SK-N-SH (cell line): Measurements from ENCODE around the gene TACSTD2. TPM values are rescaled to one million over a fixed set of nuclear protein-coding genes. Genes with fewer than 3 reads are reported as not detected.

Experiments used
- CTCF ChIA-PET: fragments of 300-600, 350-600 bp; formaldehyde crosslinking; extraction: SDS; loops from one replicate; lab custom pipeline; 2021; lab: Yijun Ruan, JAX
- POLR2A ChIA-PET: fragments of 350-600 bp; sonication (Branson Sonifier 250); formaldehyde crosslinking; extraction: SDS; loops from one replicate; lab custom pipeline; 2020; ENCODE audit warnings: antibody characterized with exemption, inconsistent platforms; lab: Yijun Ruan, JAX
- DNase-seq: peaks from one replicate; pipeline ENCODE4 v3.0.0; 2012
- H2AFZ ChIP-seq: fragments of 200-600 bp; sonication (generic); 2 replicates; pipeline ENCODE4 v1.8.1; 2016; ENCODE audit warnings: antibody characterized with exemption, mild to moderate bottlenecking, low read depth
- H3F3A ChIP-seq: fragments of 200-600 bp; sonication (generic); replicated peaks from 2 replicates; pipeline ENCODE3; 2016; ENCODE audit warnings: antibody characterized with exemption, mild to moderate bottlenecking; ENCODE audit not compliant: insufficient read depth
- H3K27ac ChIP-seq, 2 experiments: fragments of 200-500 bp in 1 of 2; fragments of 200-600 bp in 1 of 2; sonication (Bioruptor generic) in 1 of 2; sonication (generic), shearing (Covaris generic) in 1 of 2; 2 replicates each; pipeline versions ENCODE4 v1.5.1 to v1.6.1; 2014 to 2016; ENCODE audit warnings: low read depth in 2 of 2, inconsistent platforms in 1 of 2, low read length in 1 of 2, mild to moderate bottlenecking in 1 of 2, mixed read lengths in 1 of 2
- H3K27me3 ChIP-seq: fragments of 200-600 bp; sonication (generic), shearing (Covaris generic); 2 replicates; pipeline ENCODE4 v1.6.1; 2016; ENCODE audit warnings: mixed run types; ENCODE audit not compliant: insufficient read depth
- H3K36me3 ChIP-seq, 2 experiments: fragments of 200-500 bp in 1 of 2; fragments of 200-600 bp in 1 of 2; sonication (Bioruptor generic) in 1 of 2; sonication (generic) in 1 of 2; replicated peaks in 1 of 2; 2 replicates each; pipeline versions ENCODE3 to v1.5.1; 2014 to 2016; ENCODE audit warnings: low read length in 1 of 2, mild to moderate bottlenecking in 1 of 2; ENCODE audit not compliant: insufficient read depth in 2 of 2, control insufficient read depth in 1 of 2
- H3K4me1 ChIP-seq, 2 experiments: fragments of 200-500 bp in 1 of 2; fragments of 200-600 bp in 1 of 2; sonication (Bioruptor generic) in 1 of 2; sonication (generic), shearing (Covaris generic) in 1 of 2; 2 replicates each; pipeline versions ENCODE4 v1.5.1 to v1.6.1; 2014 to 2016; ENCODE audit warnings: low read depth in 1 of 2, low read length in 1 of 2, mixed run types in 1 of 2; ENCODE audit not compliant: insufficient read depth in 2 of 2, control insufficient read depth in 1 of 2
- H3K4me2 ChIP-seq: fragments of 200-600 bp; sonication (generic), shearing (Covaris generic); 2 replicates; pipeline ENCODE4 v1.6.1; 2017; ENCODE audit warnings: mixed run types
- H3K4me3 ChIP-seq, 2 experiments: fragments of 200-500 bp in 1 of 2; fragments of 200-600 bp in 1 of 2; sonication (Bioruptor generic) in 1 of 2; sonication (generic), shearing (Covaris generic) in 1 of 2; 2 replicates each; pipeline versions ENCODE4 v1.5.1 to v1.8.1; 2014 to 2016; ENCODE audit warnings: low read depth in 2 of 2, inconsistent platforms in 1 of 2, low read length in 1 of 2, mild to moderate bottlenecking in 1 of 2, mixed read lengths in 1 of 2, moderate library complexity in 1 of 2
- H3K79me2 ChIP-seq: fragments of 200-600 bp; sonication (generic); 2 replicates; pipeline ENCODE4 v1.8.1; 2017; ENCODE audit warnings: mild to moderate bottlenecking; ENCODE audit not compliant: insufficient read depth
- H3K9ac ChIP-seq: fragments of 200-600 bp; sonication (generic); 2 replicates; pipeline ENCODE4 v1.6.1; 2017; ENCODE audit warnings: mixed run types
- H3K9me2 ChIP-seq: fragments of 200-600 bp; sonication (generic); 2 replicates; pipeline ENCODE4 v1.6.1; 2017; ENCODE audit warnings: mixed run types
- H3K9me3 ChIP-seq: fragments of 200-600 bp; sonication (generic); 2 replicates; pipeline ENCODE4 v1.6.1; 2017; ENCODE audit warnings: mixed run types, mild to moderate bottlenecking, moderate library complexity
- H4K20me1 ChIP-seq: fragments of 200-600 bp; sonication (generic); 2 replicates; pipeline ENCODE4 v1.6.1; 2017; ENCODE audit warnings: mild to moderate bottlenecking, mixed run types; ENCODE audit not compliant: insufficient read depth
- CHD2 ChIP-seq: fragments of 150-350 bp; IDR thresholded peaks from 2 replicates; pipeline ENCODE4 v1.6.1; 2018; ENCODE audit warnings: low read length; ENCODE audit not compliant: partially characterized antibody
- CTCF ChIP-seq: fragments of 200-600 bp; sonication (generic); IDR thresholded peaks from 2 replicates; pipeline ENCODE4 v1.6.1; 2017; ENCODE audit warnings: antibody characterized with exemption, mild to moderate bottlenecking, moderate library complexity
- ELF1 ChIP-seq: IDR thresholded peaks from 2 replicates; pipeline ENCODE4 v1.4.0; 2012
- GABPA ChIP-seq: IDR thresholded peaks from 2 replicates; pipeline ENCODE4 v1.4.0; 2012; ENCODE audit warnings: low read depth, mild to moderate bottlenecking
- MAX ChIP-seq: IDR thresholded peaks from 2 replicates; pipeline ENCODE4 v1.4.0; 2012; ENCODE audit warnings: low read depth
- NFIC ChIP-seq: IDR thresholded peaks from 2 replicates; pipeline ENCODE4 v1.4.0; 2012; ENCODE audit warnings: borderline replicate concordance
- NRF1 ChIP-seq: IDR thresholded peaks from 2 replicates; pipeline ENCODE4 v1.6.1; 2012; ENCODE audit warnings: low read depth, mild to moderate bottlenecking, low read length
- PBX3 ChIP-seq: IDR thresholded peaks from 2 replicates; pipeline ENCODE4; 2012
- POLR2AphosphoS5 ChIP-seq: IDR thresholded peaks from 2 replicates; pipeline ENCODE4 v1.6.1; 2012; ENCODE audit warnings: low read depth, low read length
- RAD21 ChIP-seq: IDR thresholded peaks from 2 replicates; pipeline ENCODE4 v1.6.1; 2012; ENCODE audit warnings: mild to moderate bottlenecking, low read length
- RCOR1 ChIP-seq: fragments of 150-350 bp; IDR thresholded peaks from 2 replicates; pipeline ENCODE4 v1.6.1; 2017; ENCODE audit warnings: antibody characterized with exemption, low read length
- REST ChIP-seq: IDR thresholded peaks from 2 replicates; pipeline ENCODE4 v1.6.1; 2012; ENCODE audit warnings: mild to moderate bottlenecking, low read depth, low read length, moderate library complexity
- RXRA ChIP-seq: IDR thresholded peaks from 2 replicates; pipeline ENCODE4 v1.4.0; 2012; ENCODE audit warnings: low read depth, mild to moderate bottlenecking, borderline replicate concordance
- ZBTB33 ChIP-seq: IDR thresholded peaks from 2 replicates; pipeline ENCODE4 v1.4.0; 2012; ENCODE audit warnings: low read depth, borderline replicate concordance
- WGBS: methylation state at CpG from one replicate; pipeline ENCODE4 v1.1.6; 2017; ENCODE audit warnings: low lambda C conversion rate; 5-methylcytosine and 5-hydroxymethylcytosine counted together
- polyA plus RNA-seq, 3 experiments: library from polyadenylated mRNA; depleted of rRNA; stranded (reverse); fragments of >200 nt; gene quantifications; 2 replicates each; pipeline ENCODE4 v1.2.3, GENCODE V29; 2012

TACSTD2 gene
- polyA plus RNA-seq, 1 of the 3 experiments (the other 2 are of a cell fraction), result 0.02 TPM

GRCh38 chr1:58576325-58576726, 726 bp downstream of the TACSTD2 start (continued):
- TF ChIP-seq PBX3 (no peak), GABPA (no peak), ZBTB33 (no peak), ELF1 (no peak), MAX (no peak)

- ChIA-PET CTCF (no interaction called here), POLR2A (no interaction called here)
- Histone ChIP-seq H3F3A (no peaks in the 10 kb centered on the region), H3K79me2 (no peaks in the 10 kb centered on the region), H4K20me1 (no peaks in the 10 kb centered on the region), H3K9ac (no peak overlapping the region), H3K4me1 (no peaks in the 10 kb centered on the region; a peak in 1 of 4 replicates), H3K4me2 (no peak overlapping the region), H3K9me3 (no peaks in the 10 kb centered on the region), H3K27me3 (no peaks in the 10 kb centered on the region)
- no peak for DNase-seq
- TF ChIP-seq ELF1 (no peak), RXRA (no peak), REST (no peak), NFIC (no peak), POLR2AphosphoS5 (no peak), CTCF (no peak), NRF1 (no peak), CHD2 (no peak), RAD21 (no peak), RCOR1 (no peak)
- TF ChIP-seq, all 33 proteins: peak for 0
- Histone ChIP-seq H2AFZ (no peak overlapping the region), H3K36me3 (no peaks in the 10 kb centered on the region), H3K9me2 (no peaks in the 10 kb centered on the region), H3K27ac (no peak overlapping the region), H3K4me3 (no peak overlapping the region)
- 89% methylated on average over 32 of the region's 32 CpGs for WGBS
Observed at GRCh38 chr1:58575551-58576324, 1.3 kb downstream of the TACSTD2 start.
